Liver (tissue), 3 donors: ENCODE data around the gene FGF5.

Source experiments
- CTCF ChIP-seq: fragments of 150-350 bp; IDR thresholded peaks from 2 replicates; pipeline ENCODE4 v1.5.1; 2017; ENCODE audit warnings: improper control_type of control experiment, low read depth, low read length; ENCODE audit not compliant: missing input control
- EGR1 ChIP-seq, 2 donors: IDR thresholded peaks; 2 replicates each; pipeline ENCODE4 v1.6.1; 2016 to 2018; ENCODE audit warnings: antibody characterized with exemption in 2 of 2, low read depth in 2 of 2
- FOXA1 ChIP-seq: IDR thresholded peaks from 2 replicates; pipeline ENCODE4 v1.6.1; 2016; ENCODE audit warnings: antibody characterized with exemption
- GABPA ChIP-seq, 2 donors: IDR thresholded peaks in 1 of 2; conservative IDR thresholded peaks in 1 of 2; 2 replicates each; pipeline ENCODE4 v1.6.1; 2016; ENCODE audit warnings: antibody characterized with exemption in 2 of 2, mild to moderate bottlenecking in 1 of 2, moderate library complexity in 1 of 2
- JUND ChIP-seq, 2 donors: IDR thresholded peaks; 2 replicates each; pipeline ENCODE4 v1.6.1; 2016; ENCODE audit warnings: antibody characterized with exemption in 2 of 2
- RAD21 ChIP-seq, 2 donors: IDR thresholded peaks; 2 replicates each; pipeline ENCODE4 v1.6.1; 2016; ENCODE audit warnings: antibody characterized with exemption in 2 of 2, mild to moderate bottlenecking in 2 of 2
- SP1 ChIP-seq: IDR thresholded peaks from 2 replicates; pipeline ENCODE4 v1.6.1; 2018; ENCODE audit warnings: antibody characterized with exemption, mild to moderate bottlenecking
- TAF1 ChIP-seq: conservative IDR thresholded peaks from 2 replicates; pipeline ENCODE4 v1.6.1; 2016; ENCODE audit warnings: antibody characterized with exemption, mild to moderate bottlenecking
- YY1 ChIP-seq: IDR thresholded peaks from 2 replicates; pipeline ENCODE4 v1.6.1; 2016; ENCODE audit warnings: antibody characterized with exemption, mild to moderate bottlenecking
- ZBTB33 ChIP-seq: IDR thresholded peaks from 2 replicates; pipeline ENCODE4 v1.6.1; 2016; ENCODE audit warnings: antibody characterized with exemption
- TF ChIP-seq, protein P1 (sequence below): IDR thresholded peaks from 2 replicates; pipeline ENCODE4 v1.6.1; 2016; ENCODE audit warnings: antibody characterized with exemption
- TF ChIP-seq, protein P2 (sequence below): IDR thresholded peaks from 2 replicates; pipeline ENCODE4 v1.6.1; 2016; ENCODE audit warnings: antibody characterized with exemption
- TF ChIP-seq, protein P3 (sequence below): IDR thresholded peaks from 2 replicates; pipeline ENCODE4 v1.6.1; 2016; ENCODE audit warnings: antibody characterized with exemption, mild to moderate bottlenecking
- donor health status: healthy.
- donor health status: healthy.

- no peak for TF ChIP-seq CTCF
- no peak for TF ChIP-seq RAD21 (IDR thresholded peaks at IDR 0.05)
- TF ChIP-seq, protein P1, sequence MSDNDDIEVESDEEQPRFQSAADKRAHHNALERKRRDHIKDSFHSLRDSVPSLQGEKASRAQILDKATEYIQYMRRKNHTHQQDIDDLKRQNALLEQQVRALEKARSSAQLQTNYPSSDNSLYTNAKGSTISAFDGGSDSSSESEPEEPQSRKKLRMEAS, result no peak
- TF ChIP-seq, protein P2, sequence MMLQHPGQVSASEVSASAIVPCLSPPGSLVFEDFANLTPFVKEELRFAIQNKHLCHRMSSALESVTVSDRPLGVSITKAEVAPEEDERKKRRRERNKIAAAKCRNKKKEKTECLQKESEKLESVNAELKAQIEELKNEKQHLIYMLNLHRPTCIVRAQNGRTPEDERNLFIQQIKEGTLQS, result no peak
- TF ChIP-seq TAF1, result no peak
- no peak for TF ChIP-seq JUND (IDR thresholded peaks at IDR 0.05)
- TF ChIP-seq ZBTB33, result no peak
- no peak for TF ChIP-seq GABPA (IDR thresholded peaks at IDR 0.05 in 1 of 2, conservative IDR thresholded peaks at IDR 0.05 in 1 of 2)
- TF ChIP-seq YY1, result no peak
- TF ChIP-seq, protein P3, sequence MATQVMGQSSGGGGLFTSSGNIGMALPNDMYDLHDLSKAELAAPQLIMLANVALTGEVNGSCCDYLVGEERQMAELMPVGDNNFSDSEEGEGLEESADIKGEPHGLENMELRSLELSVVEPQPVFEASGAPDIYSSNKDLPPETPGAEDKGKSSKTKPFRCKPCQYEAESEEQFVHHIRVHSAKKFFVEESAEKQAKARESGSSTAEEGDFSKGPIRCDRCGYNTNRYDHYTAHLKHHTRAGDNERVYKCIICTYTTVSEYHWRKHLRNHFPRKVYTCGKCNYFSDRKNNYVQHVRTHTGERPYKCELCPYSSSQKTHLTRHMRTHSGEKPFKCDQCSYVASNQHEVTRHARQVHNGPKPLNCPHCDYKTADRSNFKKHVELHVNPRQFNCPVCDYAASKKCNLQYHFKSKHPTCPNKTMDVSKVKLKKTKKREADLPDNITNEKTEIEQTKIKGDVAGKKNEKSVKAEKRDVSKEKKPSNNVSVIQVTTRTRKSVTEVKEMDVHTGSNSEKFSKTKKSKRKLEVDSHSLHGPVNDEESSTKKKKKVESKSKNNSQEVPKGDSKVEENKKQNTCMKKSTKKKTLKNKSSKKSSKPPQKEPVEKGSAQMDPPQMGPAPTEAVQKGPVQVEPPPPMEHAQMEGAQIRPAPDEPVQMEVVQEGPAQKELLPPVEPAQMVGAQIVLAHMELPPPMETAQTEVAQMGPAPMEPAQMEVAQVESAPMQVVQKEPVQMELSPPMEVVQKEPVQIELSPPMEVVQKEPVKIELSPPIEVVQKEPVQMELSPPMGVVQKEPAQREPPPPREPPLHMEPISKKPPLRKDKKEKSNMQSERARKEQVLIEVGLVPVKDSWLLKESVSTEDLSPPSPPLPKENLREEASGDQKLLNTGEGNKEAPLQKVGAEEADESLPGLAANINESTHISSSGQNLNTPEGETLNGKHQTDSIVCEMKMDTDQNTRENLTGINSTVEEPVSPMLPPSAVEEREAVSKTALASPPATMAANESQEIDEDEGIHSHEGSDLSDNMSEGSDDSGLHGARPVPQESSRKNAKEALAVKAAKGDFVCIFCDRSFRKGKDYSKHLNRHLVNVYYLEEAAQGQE, result no peak
- no peak for TF ChIP-seq SP1
- no peak for TF ChIP-seq FOXA1
- TF ChIP-seq EGR1 (IDR thresholded peaks at IDR 0.05; ENCODE audit: low read depth in 2 of 2), result no peak
Observed at GRCh38 chr4:80335226-80335553, 68.7 kb downstream of the FGF5 start.
